Measurements from ENCODE around the gene ANKS6. TPM values are rescaled to one million over a fixed set of nuclear protein-coding genes. Genes with fewer than 3 reads are reported as not detected.
A peak's percentile ranks its signal among the peaks of the same experiment; 100 is the strongest.

The ANKS6 gene
- total and polyA plus RNA-seq, 9 of the 15 experiments (the other 6 are each of a cell fraction or from before 2014, with no cell fraction given), result 9.9 to 74.5 (median 36.9) TPM

- intact Hi-C loops (cut with micrococcal nuclease) (no loop called here), in situ Hi-C loops (cut with MboI) (no loop called here)
- ATAC-seq (no peak), FAIRE-seq (no peak), DNase-seq (ENCODE audit: extremely low read depth in 1 of 4, low spot score in 3 of 4) (no peak)
- H4K20me1 ChIP-seq (replicated peaks; ENCODE audit: control insufficient read depth, insufficient read depth, low read length), result no peaks in the 10 kb centered on the region
- H3K27me3 ChIP-seq (ENCODE audit: control insufficient read depth in 2 of 2, insufficient read depth in 2 of 2, low read length in 2 of 2), result peaks cover 10 to 14% of the 10 kb centered on the region in 2 experiments; a peak in 4 of 5 replicates
- peaks cover 26% of the 10 kb centered on the region; the same call in 1 of the 3 replicates for H3K36me3 ChIP-seq (ENCODE audit: control insufficient read depth, insufficient read depth, low read length)
- H3K4me2 ChIP-seq (ENCODE audit: insufficient read depth, low read length), result no peak overlapping the region
- H3K4me3 ChIP-seq, result no peak overlapping the region
- peak overlapping the region in 1 of 2 experiments; percentile 14; a peak in 1 of 4 replicates for H3K9ac ChIP-seq (ENCODE audit: insufficient read depth in 1 of 2, low read depth in 2 of 2, low read length in 2 of 2)
- ChIA-PET POLR2A (interaction anchor here (0.7 to 1.3 kb wide), 2 partner anchors 10 to 88 kb away, joined by 3 to 6 read pairs; no protein-coding TSS in a partner anchor), CTCF (ENCODE audit: low intra/inter-chr PET ratio) (no interaction called here)
- no TSS peak for BruUV-seq (replicated peaks)
- peaks cover 3% of the 10 kb centered on the region for H3K9me1 ChIP-seq (ENCODE audit: control insufficient read depth, insufficient read depth, low read length)
- WGBS (ENCODE audit: insufficient coverage, low coverage, missing lambda C conversion rate), result 74% methylated on average over 5 of the region's 5 CpGs
- peaks cover 0 to 5% of the 10 kb centered on the region in 2 experiments; a peak in 2 of 5 replicates for H3K4me1 ChIP-seq (replicated peaks in 1 of 2; ENCODE audit: control insufficient read depth in 2 of 2, insufficient read depth in 2 of 2, low read length in 2 of 2)
- H2AFZ ChIP-seq (ENCODE audit: low read depth, low read length), result no peak overlapping the region
- no peak overlapping the region for H3K27ac ChIP-seq (ENCODE audit: extremely low read depth, low read depth, low read length)
- H3K9me3 ChIP-seq (replicated peaks; ENCODE audit: control insufficient read depth, insufficient read depth, low read depth, low read length), result no peaks in the 10 kb centered on the region
- no peaks in the 10 kb centered on the region for H3K79me2 ChIP-seq (ENCODE audit: control insufficient read depth, insufficient read depth, low read length)
- TF ChIP-seq LCOR (CRISPR knock-in tag; IDR thresholded peaks at IDR 0.05), result no peak
- no peak for TF ChIP-seq EGR1 (conservative IDR thresholded peaks at IDR 0.05)
- TF ChIP-seq ZBTB9 (CRISPR knock-in tag; IDR thresholded peaks at IDR 0.05), result no peak
- TF ChIP-seq MITF (IDR thresholded peaks at IDR 0.05), result no peak
- no peak for TF ChIP-seq TSHZ1 (CRISPR knock-in tag; IDR thresholded peaks at IDR 0.05)
- no peak for TF ChIP-seq ZNF253 (CRISPR knock-in tag; conservative IDR thresholded peaks at IDR 0.05)
- TF ChIP-seq ZFP1 (CRISPR knock-in tag; IDR thresholded peaks at IDR 0.05), result no peak
- no peak for TF ChIP-seq SRSF9 (IDR thresholded peaks at IDR 0.05; ENCODE audit: borderline replicate concordance, low read depth, low read length)
- no peak for TF ChIP-seq ZNF23 (CRISPR knock-in tag; IDR thresholded peaks at IDR 0.05)
- no peak for TF ChIP-seq ZNF282 (CRISPR knock-in tag; IDR thresholded peaks at IDR 0.05)
- no peak for TF ChIP-seq FOXA3 (CRISPR knock-in tag; conservative IDR thresholded peaks at IDR 0.05 in 1 of 2, IDR thresholded peaks at IDR 0.05 in 1 of 2)
- TF ChIP-seq JUN (IDR thresholded peaks at IDR 0.05; ENCODE audit: borderline replicate concordance, low read depth, low read length), result no peak
- TF ChIP-seq JUN (CRISPR knock-in tag; IDR thresholded peaks at IDR 0.05; ENCODE audit: borderline replicate concordance), result no peak
- no peak for TF ChIP-seq MAZ (CRISPR knock-in tag; conservative IDR thresholded peaks at IDR 0.05 in 1 of 2, IDR thresholded peaks at IDR 0.05 in 1 of 2)
- TF ChIP-seq POLR2H (tag; IDR thresholded peaks at IDR 0.05; ENCODE audit: low read depth), result no peak
Measured at GRCh38 chr9:98730871-98731270, 65.5 kb downstream of the ANKS6 start.

Measured in K562 (cell line).